ENCODE measurements around the gene DZIP3. TPM values are rescaled to one million over a fixed set of nuclear protein-coding genes. Genes with fewer than 3 reads are reported as not detected.
A peak's percentile ranks its signal among the peaks of the same experiment; 100 is the strongest.

Gene DZIP3
- total RNA-seq, 1 donor from 2014 or later = 27.2 TPM

DNA sequence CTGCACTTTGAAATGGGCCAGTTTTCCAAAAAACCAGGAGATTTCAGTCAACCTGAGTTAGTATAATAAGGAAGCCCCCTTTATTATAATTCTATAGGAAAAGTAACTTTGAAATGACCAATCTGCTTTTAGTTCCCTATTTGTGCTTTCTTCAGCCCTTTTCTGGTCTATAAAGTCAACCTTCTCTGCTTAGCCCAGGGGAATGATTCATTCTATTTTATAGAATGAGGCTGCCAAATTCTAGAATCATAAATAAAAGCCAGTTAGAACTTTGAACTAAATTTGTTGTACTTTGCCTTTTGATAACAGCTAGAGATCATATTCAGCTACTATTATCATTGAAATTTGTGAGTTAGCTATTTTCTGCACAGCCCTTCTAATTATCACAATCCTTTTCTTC is 25.0 kb upstream of the DZIP3 start:
- peaks cover 6% of the 10 kb centered on the region for H3K4me1 Mint-ChIP-seq
- no peaks in the 10 kb centered on the region for H3K9me3 Mint-ChIP-seq
- TF ChIP-seq CTCF (IDR thresholded peaks at IDR 0.05; ENCODE audit: unreplicated experiment) = no peak
- H3K27ac Mint-ChIP-seq = peak overlapping the region; percentile 25
- H3K36me3 Mint-ChIP-seq = peaks cover 7% of the 10 kb centered on the region
- DNase-seq (ENCODE audit: low spot score in 2 of 2, unreplicated experiment in 2 of 2) = no peak
- H3K4me3 Mint-ChIP-seq = no peak overlapping the region
- no peaks in the 10 kb centered on the region for H3K27me3 Mint-ChIP-seq (ENCODE audit: low read depth)

DNA sequence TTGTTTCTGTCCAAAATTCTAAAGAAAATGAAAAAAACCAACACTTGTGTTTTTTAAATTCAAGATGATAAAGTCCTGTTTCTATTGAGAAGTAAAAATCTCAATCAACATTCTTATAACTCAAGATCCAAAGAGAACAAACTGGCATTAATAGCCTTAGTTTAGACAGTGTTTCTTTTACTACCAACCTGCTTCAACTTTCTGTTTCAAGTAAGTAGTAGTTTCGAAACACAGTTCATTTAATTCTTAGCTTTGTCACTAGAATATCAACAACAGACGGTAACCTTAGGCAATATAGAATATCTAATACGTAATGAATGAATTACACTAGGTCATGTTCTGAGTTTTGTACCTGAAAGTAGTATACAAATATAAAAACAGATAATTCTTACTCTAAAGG is 24.0 kb upstream of the DZIP3 start:
- Mint-ChIP-seq H3K27me3 (ENCODE audit: low read depth) (no peaks in the 10 kb centered on the region), H3K36me3 (peaks cover 6% of the 10 kb centered on the region), H3K27ac (no peak overlapping the region), H3K9me3 (no peaks in the 10 kb centered on the region), H3K4me1 (peaks cover 6% of the 10 kb centered on the region), H3K4me3 (no peak overlapping the region)
- DNase-seq (ENCODE audit: low spot score in 2 of 2, unreplicated experiment in 2 of 2) = no peak
- TF ChIP-seq CTCF (IDR thresholded peaks at IDR 0.05; ENCODE audit: unreplicated experiment) = no peak

DNA sequence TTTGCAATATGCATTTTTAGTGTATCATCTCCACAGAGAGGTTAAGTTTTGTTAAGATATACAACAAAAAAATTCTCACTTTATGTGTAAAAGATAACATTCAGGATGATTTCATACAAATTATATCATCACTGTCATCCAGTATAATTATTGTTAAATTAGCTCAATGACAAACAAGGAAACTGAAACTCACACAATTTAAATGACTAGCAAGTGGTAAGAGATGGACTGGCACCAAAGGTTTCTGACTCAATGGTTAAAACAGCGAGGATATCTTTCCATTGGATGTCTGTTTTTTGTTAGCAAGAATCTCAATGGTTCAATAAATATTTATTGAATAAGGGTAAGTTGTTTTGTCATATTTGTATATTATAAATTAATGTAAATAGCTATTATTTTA is 22.9 kb upstream of the DZIP3 start:
- no peak for TF ChIP-seq CTCF (IDR thresholded peaks at IDR 0.05; ENCODE audit: unreplicated experiment)
- DNase-seq (ENCODE audit: low spot score in 2 of 2, unreplicated experiment in 2 of 2) = no peak
- no peaks in the 10 kb centered on the region for H3K9me3 Mint-ChIP-seq

GRCh38 chr3:108569336-108569735 is 20.2 kb upstream of the DZIP3 start:
- TF ChIP-seq CTCF (IDR thresholded peaks at IDR 0.05; ENCODE audit: unreplicated experiment) = no peak
- no peak for DNase-seq (ENCODE audit: low spot score in 2 of 2, unreplicated experiment in 2 of 2)
- Mint-ChIP-seq H3K4me1 (peaks cover 4% of the 10 kb centered on the region), H3K9me3 (peaks cover 26% of the 10 kb centered on the region), H3K27me3 (ENCODE audit: low read depth) (no peaks in the 10 kb centered on the region), H3K36me3 (peaks cover 22% of the 10 kb centered on the region), H3K27ac (no peak overlapping the region), H3K4me3 (no peak overlapping the region)

More for the DNA sequence above, 22.9 kb upstream of the DZIP3 start:
- Mint-ChIP-seq H3K27ac (no peak overlapping the region), H3K4me3 (no peak overlapping the region), H3K27me3 (ENCODE audit: low read depth) (no peaks in the 10 kb centered on the region), H3K4me1 (peaks cover 6% of the 10 kb centered on the region), H3K36me3 (peaks cover under 1% of the 10 kb centered on the region)

DNA sequence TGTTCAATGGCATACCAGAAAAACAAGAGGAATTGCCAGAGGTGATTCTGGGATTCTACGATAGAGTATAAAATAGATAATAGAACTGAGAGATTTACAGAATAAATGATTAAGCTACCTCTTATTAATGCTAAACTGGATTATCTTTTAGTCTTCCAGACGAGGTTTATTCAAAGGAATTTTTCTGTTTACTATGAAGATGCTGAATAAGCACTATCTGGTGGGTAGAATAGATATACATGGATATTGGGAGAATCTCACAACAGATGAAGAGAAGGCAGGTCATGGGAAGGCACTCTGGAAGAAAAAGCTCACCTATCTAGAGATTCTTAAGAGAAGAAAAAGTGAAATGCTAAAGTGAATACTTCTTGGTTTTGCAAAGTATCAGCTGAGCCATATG is 11.5 kb upstream of the DZIP3 start:
- H3K4me1 Mint-ChIP-seq = no peaks in the 10 kb centered on the region

More for the DNA sequence above, 11.5 kb upstream of the DZIP3 start:
- TF ChIP-seq CTCF (IDR thresholded peaks at IDR 0.05; ENCODE audit: unreplicated experiment) = no peak
- no peak overlapping the region for H3K27ac Mint-ChIP-seq
- H3K9me3 Mint-ChIP-seq = peaks cover 16% of the 10 kb centered on the region
- H3K4me3 Mint-ChIP-seq = no peak overlapping the region
- DNase-seq (ENCODE audit: low spot score in 2 of 2, unreplicated experiment in 2 of 2) = no peak
- H3K27me3 Mint-ChIP-seq (ENCODE audit: low read depth) = no peaks in the 10 kb centered on the region
- peaks cover 28% of the 10 kb centered on the region for H3K36me3 Mint-ChIP-seq

Data from mesothelial cell of epicardium (in vitro differentiated cells).